CD4-positive, alpha-beta T cell treated with Interferon gamma for 1 hour (primary cell): ENCODE data around the gene KRT33B.

Experiments
- DNase-seq: peaks from one replicate; pipeline ENCODE4 v3.0.0-alpha.2; 2020

Gene KRT33B

DNA sequence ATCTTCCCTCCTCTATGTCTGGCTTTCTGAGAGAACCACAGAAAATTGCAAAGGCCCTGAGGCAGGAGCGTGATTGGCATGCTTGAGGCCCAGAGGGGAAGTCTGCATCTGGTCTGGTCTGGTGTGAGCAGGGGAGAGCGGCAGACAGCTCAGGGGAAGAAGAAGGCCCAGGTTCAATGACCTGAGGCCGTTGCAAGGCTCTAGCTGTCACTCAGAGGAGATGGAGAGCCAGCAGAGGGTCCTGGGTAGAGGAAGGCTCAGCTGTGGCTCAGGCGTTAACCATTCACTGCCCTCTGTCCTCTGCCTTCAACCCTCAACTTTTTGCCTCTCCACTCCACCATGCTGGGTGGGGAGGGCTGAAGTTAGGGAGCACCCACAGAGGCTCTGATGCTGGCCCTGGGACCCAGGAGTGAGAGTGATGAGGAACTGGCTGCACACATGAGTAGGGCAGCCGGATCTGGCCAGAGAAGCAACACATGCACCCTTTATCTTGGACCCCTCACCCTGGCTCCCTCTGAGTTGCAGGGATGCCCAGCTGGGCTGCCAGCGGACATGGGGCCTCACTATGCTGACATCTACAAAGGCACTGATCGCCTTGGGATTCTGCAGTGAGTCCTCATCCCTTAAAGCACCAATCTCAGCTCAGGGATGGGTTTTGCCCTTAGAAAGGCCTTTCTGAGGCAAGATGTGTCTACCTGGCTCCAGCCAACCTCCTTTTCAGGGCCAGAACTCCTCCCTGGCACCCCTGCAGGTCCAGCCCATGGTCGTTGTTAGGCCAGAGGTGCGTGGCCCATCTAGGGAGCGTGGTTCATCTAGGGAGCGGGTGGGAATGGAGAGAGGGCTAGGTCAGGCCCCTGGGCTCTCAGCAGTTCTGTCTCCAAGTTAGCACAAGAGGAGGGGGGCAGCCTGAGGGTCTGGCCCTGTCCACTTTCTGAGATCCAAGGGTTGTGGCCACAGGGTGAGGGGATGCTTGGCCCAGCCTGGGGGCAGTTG, 46.4 kb downstream of the KRT33B start:
- DNase-seq, result no peak

DNA sequence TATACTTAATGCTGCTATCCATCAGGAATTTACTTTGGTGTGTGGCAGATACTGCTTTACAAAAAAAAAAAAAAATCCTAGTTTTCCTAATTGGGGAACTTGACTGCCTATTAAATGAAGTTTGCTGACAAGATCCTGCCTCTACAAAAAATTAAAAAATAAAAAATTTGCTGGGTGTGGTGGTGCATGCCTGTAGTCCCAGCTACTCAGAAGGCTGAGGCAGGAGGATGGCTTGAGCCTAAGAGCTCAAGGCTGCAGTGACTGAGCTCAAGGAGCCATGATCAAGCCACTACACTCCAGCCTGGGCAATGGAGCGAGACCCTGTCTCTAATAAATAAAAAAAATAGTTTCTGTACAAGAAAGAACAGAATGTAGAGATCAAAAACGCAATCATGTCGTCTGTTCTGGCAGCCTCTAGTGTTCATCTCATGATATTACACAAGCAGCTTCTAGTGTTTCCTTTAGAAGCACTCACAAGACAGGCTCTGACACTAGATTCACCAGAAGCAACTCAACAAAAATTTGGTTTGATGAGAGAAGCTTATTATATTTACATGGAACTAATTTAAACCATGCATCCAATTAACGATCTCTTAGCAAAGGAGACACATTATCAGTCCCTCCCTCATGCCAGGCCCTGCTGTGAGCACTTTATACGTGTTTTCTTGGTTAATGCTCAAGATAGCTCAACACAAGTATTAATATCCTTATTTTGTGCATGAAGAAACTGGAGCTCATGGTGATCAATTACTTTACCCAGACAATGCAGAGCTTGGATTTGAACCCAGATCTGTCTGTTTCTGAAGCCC, 47.3 kb downstream of the KRT33B start:
- DNase-seq, result no peak

DNA sequence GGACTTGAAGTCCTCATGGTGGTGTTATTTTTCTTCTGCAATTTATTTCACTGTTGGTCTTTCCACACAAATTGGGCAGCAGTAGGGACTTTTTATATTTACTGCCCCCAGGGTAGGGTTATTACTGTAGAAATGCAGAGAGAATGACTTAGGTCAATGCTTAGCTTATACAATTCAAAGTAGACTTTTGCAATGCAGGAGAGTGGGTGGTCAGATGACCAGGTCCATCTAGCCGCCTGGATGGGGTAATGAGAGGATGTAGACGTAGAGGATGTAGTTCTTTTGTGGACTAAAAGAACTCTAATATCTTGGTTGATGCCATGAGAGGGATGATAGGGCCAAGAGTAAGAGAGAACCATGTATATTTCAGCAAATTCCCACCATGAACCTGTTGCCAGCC, 51.4 kb downstream of the KRT33B start:
- DNase-seq, result no peak

DNA sequence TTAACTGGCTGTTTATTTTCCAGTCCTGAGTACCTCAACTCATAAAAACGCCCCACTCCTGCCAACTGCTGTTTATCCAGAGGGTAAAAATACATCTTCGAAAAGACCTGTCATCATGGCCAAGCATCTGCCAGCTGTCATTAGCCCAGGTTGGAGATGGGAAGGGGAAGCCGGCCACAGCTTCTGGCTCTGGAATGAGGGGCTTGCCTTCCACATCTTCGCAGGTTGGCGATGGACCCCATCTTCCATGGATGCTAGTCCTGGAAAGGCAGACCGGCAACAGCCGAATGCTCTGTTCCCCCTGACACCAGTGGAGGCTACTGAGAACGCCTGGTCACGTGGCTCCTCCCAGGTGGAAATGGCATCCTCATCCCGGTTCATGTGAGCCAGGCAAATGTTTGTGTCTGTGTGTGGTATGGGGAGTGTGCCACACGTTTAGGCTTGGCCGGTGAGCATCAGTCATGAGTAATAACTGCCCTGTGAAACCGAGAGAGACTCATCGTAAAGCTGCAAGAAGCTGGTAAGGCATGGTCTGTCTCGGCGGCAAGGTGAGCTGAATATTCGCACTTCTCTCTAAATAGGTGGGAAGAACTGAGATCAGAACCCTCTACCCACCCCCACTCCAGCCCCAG, 53.7 kb downstream of the KRT33B start:
- DNase-seq, result no peak

DNA sequence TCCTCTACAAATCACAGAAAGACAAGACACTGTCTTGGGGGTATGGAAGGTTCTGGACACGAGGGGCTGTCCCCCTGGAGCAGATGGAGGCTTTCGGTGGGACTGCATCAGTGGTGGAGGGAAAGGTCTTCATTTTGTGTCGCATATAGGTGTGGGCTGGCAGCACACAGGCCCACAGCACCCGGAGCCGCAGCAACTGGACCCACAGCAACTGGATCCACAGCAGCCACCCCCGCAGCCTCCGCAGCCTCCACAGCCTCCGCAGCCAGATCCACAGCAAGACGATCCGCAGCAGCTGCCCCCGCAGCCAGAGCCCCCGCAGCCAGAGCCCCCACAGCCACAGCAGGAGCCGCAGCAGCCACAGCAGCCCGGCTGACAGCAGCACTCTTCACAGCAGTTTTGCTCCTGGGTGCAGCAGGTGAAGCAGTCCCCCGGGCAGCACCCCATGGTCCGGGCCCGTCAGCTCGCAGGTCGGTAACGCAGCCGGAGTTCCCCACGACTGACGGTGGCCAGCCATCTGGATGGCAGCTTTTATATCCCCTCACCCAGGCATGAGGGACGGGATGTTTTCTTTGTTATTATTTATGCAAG, 54.3 kb downstream of the KRT33B start, which contains the start of gene KRTAP17-1:
Gene KRTAP17-1, minus strand, starts transcription at position 507 of the 591 bp plus-strand sequence. Its CDS starts 60 bp downstream, at position 447.
- DNase-seq, result no peak
